Measurements from ENCODE around the gene HPS5.

The HPS5 gene

DNA sequence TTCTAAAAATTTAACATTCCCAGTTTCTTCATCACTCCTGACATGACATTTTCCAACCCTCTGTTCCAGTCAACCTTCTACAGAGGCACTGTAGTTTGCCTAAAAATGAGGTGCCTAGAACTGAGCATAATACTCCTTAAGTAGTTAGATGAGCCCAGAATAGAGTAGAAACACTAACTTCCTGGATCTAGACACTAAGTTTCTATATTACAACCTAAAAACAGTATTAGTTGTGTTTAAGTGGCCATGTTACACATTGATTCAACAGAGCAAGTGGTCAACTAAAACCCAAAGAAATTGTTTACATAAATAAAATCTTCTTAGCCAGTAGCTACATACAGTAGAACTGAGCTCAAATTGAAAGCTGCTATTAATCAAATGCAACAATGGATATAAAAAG is 1.3 kb downstream of the HPS5 start:
- DNase-seq = no peak

DNA sequence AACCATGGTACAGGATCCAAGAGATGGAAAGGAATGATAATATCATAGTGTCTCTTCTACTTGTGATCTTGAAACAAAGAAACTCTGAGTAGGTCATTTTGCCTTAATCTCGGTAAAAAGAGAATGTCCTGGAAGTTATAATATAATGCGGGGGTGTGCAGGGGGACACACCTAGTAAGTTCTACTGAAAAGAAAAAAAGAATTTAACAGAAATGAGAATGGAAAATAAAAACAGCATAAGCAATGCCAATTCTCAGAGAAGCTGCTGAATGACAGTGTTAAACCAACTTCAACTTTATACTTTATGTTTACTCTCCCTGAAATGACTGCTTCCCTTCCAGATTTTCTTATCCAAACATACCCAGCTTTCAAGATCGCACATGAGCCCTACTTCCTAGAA is 2.0 kb downstream of the HPS5 start:
- DNase-seq = no peak

DNA sequence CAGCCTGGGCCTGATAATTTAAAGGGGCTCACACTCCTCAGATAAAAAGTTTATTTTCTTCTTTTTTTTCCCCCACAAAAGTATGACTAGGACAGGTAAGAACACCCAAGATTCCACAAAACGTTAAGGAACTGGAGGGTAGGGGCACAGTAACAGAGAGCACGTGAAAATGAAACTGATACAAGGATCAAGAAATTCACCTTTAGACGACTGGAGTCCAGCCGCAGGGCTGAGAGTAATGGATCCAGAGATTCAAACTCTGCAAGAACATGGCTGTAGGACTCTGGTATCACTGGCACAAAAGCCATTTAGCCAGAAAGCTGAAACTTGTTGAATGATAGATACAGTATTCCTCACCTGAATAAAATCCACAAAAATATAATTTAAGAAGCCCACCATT is 4.4 kb downstream of the HPS5 start:
- DNase-seq = no peak

DNA sequence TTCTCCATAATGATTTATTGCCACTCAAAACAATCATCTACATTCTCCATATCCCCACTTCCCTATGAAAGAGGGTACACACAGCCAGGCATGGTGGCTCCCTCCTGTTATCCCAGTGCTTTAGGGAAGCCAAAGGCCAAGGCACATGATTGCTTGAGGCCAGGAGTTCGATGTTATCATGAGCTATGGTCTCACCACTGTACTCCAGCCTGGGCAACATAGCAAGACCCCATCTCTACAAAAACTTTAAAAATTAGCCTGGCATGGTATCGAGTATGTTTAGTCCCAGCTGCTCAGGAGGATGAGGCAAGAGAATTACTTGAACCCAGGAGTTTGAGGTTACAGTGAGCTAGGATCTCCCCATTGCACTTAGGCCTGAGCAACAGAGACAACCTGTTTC is 6.0 kb downstream of the HPS5 start:
- no peak for DNase-seq

DNA sequence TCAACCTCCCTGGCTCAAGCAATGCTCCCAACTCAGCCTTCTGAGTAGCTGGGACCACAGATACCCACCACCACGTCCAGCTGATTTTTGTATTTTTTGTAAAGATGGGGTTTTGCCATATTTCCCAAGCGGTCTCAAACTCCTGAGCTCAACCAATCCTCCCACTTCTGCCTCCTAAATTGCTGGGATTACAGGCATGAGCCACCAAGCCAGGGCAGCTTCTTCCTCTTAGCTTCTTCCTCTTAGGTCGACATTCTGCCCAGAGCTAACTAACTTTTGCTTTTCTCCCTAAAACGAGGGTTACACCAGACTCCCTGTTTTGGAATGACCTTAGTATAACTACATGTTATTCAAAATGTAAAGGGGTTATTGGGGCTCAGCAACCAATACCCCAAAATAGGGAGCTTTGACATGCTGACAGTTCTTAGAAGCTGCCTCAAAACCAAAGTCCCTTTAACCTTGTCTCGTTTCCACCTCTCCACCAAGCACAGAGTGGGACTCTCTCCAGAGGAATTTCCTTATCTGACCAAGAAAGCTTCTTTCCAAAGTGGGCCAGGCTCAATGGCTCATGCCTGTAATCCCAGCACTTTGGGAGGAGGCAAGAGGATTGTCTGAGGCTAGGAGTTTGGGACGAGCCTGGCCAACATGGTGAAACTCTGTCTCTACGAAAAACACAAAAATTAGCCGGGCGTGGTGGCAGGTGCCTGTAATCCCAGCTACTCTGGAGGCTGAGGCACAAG is 7.0 kb downstream of the HPS5 start:
- no peak for DNase-seq

DNA sequence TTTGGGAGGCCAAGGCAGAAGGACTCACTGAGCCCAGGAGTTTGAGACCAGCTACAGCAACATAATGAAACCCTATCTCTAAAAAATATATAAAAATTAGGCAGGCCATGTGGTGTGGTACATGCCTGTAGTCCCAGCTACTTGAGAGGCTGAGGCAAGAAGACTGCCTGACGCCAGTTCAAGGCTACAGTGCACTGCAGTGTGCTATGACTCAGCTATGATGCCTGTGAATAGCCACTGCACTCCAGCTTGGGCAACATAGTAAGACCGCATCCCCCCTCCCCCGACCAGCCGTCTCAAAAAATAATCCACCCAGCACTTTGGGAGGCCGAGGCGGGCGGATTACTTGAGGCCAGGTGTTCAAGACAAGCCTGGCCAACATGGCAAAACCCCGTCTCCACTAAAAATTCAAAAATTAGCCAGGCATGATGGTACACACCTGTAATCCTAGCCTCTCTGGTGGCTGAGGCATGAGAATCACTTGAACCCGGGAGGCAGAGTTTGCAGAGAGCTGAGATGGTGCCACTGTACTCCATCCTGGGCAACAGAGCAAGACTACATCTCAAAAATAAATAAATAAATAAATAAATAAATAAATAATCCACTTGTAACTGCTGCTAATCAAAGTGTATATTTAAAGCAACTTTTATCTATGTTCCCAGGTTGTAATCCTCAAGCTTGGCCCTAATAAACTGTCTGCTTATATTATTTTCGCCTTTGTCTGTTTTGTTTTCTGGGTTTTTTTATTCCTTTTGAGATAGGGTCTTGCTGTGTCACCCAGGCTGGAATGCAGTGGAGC is 7.8 kb downstream of the HPS5 start:
- no peak for DNase-seq

DNA sequence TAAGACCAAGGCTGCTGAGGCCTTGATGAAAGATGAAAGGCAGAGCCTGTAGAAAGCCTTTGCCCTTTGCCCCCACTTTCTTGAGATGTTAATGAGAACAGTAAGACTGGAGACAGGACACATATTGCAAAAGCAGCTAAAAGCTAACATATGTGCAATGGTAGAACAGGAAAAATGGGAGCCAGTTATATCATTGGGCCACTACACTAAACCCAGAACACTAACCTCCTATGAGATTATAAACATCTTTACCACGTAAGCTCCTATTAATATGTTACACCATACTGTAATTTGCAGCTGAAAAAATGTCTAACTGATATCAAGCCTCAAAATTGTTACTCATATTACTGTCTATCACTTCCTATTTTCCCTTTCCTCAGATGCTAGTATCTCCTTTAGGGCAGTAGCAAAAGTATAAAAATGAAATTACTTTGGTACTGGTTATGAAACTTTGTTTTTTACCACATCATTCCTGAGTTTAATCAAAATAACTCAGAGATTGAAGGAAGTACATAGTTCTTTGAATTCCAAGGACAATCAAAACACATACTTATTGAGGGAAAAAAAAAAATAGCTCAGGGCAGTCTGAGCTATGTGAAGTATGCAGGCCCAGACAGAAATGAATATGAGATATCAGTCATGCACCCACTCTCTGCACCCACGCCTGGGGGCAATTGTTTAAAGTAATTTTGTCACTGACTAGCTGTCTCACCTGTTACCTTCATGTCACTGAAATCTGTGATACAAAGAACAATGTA is 9.1 kb downstream of the HPS5 start:
- no peak for DNase-seq

DNA sequence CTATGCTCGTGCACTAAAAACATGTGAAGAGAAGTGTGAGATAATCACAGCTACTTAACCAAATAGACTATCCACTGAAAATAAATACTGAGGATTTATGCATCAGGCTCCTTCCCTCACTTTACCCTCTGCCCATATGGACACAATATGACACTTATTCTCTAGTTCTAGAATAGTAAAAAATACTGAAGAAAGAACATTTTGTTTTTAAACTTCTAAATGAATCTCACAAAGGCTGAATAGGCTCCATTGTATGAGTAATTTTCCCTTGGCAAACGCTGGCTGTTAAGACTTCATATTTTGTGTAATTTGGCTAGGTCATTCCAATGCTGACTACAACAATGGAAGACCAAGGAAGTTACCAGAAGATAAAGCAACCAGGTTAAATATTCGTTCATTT is 9.9 kb downstream of the HPS5 start:
- DNase-seq = no peak

DNA sequence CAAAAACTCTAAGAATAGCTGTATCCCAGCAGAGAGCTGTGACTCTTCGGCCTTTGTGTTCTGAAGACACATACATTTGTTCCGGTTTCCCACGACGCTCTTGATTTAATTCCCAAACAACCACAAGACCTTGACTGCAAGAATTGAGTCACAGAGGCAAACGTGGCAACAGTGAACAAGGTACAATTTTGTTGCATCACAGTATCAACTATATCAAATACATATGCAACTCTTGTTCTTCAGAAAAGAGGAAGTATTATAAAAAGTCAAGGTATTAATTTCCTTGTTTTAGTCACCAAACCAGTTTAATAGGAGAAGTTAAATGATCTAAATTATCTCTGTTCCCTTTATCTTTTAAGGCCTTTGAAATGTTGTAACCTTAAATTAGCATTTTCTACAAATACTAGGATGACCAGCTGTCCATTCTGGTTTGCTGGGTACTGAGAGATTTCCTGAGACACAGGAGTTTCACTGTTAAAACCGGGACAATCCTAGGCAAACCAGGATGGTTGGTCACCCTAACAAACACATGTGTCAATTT is 11.1 kb downstream of the HPS5 start:
- DNase-seq = no peak

DNA sequence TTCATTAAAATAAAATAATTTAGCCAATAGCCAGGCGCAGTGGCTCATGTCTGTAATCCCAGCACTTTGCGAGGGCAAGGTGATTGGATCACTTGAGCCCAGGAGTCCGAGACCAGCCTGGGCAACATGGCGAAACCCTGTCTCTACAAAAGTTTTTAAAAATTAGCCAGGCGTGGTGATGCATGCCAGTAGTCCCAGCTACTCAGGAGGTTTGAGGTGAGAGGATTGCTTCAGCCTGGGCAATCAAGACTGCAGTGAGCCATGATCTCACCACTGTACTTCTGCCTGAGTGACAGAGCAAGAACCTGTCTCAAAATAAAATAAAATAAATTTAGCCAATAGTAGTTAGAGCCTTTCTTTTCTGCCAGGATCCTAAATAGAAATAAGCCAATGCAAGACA is 12.2 kb downstream of the HPS5 start:
- no peak for DNase-seq

DNA sequence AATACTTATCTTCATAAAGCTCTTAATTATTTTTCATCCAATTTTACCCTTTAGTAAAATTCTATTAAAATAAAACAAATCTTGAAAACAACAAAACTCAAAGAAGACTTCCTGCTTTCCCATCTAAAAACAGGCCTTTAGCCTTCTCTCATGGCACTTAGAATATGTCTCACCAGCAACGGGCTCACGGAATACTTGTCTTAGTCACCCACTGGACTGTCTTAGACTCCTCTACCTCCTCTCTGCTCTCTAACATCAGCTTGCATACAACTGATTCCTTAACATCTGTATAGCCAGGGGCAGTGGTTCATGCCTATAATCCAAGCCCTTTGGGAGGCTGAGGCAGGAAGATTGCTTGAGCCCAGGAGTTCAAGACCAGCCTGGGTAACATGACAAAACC is 13.7 kb downstream of the HPS5 start:
- DNase-seq = no peak

DNA sequence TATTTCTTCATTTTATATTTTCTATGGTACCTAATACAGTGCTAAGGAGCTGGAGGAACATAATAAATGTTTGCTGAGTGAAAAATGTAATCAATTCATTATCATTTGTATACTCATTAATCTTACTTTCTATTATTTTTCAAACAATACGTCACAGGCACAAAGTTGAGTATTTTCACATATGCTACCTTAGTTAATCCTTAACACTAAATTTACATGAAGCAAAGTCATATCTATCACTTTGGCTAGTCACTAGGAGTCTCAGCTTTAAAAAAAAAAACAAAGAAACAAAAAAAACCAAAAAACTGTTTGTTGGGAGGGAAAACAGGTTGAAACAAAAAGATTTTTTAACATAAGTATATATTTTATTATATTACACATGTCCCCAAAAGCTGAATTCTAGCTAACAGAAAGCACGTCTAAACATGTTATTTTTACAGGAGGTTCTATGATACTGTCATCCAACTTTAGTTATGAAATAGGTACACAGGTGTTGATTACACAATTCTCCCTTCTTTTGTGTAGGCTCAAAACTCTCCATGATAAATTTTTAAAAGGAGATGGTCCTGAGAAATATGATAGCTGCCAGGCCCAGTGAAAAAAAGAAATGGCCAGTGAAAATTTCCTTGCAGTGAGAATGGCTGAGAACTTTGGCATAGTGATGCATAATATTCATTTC is 14.3 kb downstream of the HPS5 start:
- no peak for DNase-seq

DNA sequence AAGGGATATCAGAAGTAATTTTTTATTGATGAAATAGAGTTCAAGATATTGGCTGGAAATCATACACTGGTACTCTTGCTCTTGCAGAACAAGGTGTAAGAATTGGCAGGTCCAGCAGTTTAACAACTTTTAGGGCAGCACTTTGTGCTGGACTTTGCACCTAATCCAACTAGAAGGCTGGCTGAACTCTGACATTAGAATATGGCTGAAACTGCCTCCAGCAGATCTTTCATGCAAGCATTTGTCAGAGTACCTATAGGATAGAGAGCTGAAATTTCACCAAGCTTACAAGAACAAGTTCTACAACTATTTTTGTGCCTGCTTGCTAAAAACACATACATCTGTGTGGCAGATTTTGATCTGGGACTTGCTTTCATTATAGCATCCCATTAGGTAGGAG is 17.2 kb downstream of the HPS5 start:
- DNase-seq = no peak

DNA sequence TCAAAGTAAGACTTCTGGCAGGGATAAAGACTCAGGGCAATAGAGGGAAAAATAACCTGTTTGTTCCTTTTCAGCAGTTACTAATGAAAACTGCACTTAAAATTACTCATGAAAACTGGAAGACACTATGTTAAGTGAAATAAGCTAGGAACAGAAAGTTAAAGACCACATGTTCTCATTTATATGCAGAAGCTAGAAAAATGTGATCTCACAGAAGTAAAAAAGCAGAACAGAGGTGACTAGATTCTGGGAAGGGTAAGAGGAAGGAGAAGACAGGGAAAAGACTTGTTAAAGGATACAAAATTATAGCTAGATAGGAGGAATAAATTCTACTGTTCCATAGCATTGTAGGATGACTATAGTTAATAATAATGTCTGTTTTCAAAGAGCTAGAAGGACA is 22.2 kb downstream of the HPS5 start:
- DNase-seq = no peak

DNA sequence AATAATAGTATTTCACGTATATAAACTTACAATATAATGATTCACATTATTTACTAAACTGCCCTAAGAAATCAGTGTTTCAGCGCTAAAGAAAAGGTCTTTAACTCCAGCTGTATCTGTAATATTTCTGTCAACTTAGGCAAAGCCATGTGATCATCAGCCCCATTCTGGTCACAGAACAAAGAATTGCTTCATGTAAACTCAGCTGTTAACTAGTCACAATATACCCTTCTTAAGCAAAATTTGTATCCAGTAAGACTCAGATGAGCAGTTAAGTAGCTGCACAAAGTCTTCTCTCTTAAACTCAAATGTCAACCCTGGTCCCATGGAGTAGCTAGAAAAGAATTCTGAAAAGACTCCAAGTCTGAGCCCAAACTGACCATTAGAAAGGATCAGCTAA is 26.6 kb downstream of the HPS5 start:
- no peak for DNase-seq

DNA sequence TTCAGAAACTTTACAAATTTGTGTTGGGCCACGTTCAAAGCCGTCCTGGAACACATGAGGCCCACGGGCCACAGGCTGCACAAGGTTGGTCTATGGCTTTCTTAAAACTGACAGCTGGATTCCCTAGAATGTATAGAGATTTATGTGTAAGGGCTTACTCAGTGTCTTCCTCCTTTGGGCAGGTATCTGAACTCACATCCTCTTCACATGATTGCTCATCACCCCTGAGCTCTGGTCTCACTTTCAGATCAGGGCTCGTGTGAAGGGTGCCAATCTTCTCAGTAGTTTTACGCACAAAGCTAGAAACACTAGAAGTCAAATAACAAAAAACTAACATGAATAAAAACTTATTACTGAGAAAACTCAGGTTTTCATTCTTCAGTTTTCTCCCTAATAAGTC is 27.1 kb downstream of the HPS5 start:
- DNase-seq = no peak

DNA sequence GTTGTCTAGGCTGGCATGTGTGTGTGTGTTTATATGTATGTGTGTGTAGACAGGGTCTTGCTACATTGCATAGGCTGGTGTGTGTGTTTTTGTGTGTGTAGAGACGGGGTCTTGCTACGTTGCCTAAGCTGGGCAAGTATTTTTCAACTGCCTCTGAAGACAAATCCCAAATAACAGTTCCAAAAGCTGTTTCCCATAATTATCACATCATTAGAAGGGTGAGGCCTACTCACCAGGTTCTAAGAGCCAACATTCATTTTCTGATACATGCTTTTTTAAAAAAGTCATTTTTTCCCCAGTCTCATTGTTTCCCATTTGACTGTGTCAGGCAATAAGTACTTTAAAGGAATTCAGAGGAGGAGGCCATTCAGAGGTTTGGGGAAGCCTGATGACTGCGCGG is 33.0 kb downstream of the HPS5 start:
- DNase-seq = no peak

DNA sequence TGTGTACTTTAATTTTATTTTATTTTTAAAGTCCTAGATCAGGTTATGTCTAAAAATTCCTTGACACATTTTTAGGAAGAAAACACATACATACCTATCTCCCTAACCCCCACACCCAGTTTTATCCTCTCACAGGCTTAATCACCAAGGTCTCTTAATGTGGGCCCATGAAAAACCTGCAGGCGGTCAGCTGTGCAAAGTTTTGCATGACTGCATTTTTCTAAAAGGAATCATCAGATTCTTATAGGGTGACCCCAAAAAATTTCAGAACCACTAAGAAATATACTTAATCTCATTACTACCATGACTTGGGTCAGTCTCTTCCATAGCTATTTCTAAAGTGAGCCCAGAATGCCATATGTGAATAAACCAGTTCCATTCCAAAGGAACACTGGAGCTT is 36.1 kb downstream of the HPS5 start:
- DNase-seq = no peak

DNA sequence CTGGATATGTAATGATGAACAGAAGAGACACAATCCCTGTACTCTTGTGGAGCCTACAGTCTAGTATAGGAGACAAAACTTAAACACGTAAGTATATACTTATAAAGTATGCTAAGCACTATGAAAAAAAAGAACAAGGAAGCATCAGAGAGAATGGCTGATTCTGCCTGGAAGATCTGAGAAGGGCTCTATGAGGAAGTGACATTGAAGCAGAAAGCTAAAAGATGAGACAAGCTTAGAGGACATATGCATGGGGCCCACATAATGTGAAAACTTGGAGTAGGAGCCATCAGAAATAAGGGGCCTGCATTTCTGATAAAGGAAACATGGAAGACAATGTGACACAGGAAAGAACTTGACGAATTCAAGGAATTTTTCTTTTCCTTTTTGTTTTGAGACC is 39.3 kb downstream of the HPS5 start:
- no peak for DNase-seq

DNA sequence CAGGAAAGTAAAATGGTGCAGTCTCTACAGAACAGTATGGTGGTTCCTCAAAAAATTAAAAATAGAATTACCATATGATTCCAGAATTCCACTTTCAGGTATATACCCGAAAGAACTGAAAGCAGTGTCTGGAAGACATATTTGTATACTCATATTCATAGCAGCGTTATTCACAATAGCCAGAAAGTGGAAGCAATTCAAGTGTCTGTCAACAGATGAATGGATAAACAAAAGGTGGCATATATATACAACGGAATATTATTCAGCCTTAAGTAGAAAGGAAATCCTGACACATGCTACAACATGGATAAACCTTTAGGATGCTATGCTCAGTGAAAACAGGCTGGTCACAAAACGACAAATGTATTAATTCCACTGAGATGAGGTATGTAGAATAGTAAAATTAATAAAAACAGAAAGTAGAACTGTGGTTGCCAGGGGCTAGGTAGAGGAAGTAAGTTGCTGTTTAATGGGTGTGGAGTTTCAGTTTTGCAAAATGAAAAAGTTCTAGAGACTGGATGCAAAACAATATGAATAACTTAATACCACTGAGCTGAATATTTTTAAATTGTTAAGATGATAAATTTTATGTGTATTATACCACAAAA is 41.4 kb downstream of the HPS5 start:
- no peak for DNase-seq

DNA sequence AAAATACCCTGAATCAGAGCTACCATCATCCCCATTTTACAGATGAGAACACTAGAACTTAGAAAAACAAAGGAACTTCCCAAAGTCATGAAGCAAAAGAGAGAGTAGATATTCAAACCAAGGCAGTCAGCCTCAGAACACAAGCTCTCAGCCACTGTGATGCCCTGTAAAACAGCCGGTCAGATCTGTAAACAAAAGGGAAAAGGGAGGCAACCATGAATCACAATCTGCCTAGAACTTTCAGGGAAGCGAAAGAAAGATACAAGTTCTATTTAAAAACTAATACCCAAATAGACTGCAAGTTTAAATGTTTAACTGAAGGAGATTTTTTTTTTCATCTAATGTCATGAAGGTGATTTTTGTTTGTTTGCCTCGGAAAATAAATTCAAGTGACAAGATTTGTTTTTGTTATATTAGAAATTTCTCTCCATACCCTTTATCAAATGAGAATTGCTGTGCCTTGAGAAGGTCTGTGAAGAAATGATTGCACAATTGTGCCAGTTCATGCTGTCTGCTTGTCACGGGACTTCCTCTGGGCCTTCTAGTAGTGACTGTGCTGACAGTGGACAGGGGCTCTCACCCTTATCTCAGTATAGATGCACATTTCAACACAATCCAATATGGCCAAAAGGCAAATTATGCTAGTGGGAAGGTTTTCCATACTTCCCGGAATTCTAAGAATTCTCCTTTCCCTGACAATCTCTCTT is 44.2 kb downstream of the HPS5 start:
- DNase-seq = no peak

DNA sequence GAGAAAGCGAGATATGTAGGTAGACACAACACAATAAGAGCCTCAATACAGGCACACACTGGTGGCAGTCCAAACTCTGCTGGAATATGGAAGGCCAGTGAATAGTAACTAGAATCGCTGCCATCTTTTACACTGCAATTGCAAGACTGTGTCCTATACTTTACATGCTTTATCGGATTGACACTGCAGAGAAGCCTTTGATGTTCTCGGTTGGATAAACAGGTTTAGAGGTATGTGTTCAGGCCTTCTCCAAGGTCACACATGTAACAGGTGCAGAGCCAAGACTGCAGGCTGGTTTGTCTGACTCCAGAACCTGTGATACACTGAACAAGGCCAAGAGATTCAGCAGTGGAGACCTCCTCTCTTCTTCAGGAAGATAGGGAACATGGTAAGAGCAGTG is 50.7 kb downstream of the HPS5 start:
- DNase-seq = no peak
